ENCODE measurements around the gene GLUD1.

The GLUD1 gene

GRCh38 chr10:87000491-87000890, 94.2 kb downstream of the GLUD1 start:
- in situ Hi-C loops (cut with MboI; ENCODE audit: low sequenced_read_pairs) = no loop called here
